ENCODE measurements around the gene SNX5.

Gene SNX5

DNA sequence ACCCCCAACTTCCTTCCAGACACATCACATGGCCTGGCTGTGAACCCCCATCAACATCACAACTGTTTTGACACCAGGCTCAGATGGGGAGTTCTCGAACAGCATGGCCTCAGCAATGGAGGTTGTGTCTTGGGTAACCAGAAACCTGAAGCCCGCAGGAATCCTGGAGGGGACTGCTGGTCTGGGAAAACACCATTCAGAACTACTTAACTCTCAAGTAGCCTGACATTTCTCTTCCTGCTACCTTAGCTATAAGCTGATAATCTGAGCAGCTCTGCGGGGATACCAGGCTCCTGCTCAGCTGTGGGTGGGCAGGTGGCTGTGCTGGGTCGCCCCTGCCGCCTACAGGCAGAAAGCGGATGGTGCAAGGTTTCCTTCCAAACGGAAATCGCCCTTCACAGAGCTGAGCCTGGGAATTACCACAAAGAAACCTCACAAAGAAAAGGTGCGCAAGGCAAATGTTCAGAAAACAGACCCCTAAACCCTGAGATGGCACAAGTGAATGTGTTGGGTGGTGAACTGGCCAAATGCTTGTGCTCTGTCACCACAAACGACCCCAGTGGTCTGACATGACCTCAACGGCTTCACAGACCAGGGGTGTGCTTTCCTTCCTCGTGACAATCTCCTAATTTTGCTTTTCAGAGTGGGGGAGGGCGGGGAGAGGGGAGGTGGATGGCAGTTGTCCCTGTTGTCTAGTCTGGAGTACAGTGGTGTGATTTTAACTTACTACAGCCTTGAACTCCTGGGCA lies 29.5 kb downstream of the SNX5 start:
- DNase-seq = peak; percentile 67

DNA sequence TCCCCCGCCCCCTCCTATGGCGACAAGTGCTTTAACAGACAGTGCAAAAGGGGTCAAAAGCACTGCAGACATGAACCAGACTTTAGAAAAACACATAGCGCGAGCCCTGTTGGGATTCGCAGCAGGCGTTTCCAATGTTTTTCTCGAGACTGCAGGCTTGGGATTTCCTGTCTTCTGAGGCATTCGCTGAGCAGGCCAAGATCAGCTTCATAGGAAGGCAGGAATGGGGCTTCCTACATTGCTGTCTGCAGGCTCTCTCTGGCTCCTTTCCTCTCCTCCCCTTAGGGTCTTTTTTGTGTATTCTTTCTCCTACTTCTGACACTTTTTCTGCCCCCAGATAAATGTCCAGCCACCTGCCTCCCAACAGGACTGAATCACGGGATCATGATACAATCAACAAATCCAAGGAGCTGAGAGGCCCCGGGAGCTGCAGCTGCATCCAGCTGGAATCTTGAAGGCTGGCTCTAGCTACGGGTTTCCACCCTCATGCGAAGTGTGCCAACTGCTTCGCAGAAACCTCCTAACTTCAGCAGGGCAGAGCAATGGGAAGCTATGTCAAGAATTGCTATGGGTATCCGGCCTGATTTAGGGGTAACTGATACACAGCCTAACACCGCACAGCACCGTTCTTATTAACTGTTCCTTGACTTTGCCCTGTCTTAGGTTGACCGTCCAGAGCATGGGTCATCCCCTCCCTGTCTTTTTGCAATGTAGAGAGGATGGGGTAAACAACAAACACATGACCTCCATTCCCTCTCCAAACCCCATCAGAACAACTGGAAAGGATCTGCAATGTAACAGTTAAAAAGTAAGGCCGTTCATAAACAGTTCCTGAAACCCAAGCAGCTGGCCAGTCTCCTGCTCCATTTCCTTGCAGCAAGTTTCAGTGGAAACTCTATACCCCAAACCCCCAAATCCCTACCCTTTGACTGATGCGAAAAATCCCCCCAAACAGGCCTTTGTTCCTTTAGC lies 31.5 kb downstream of the SNX5 start:
- DNase-seq = no peak

DNA sequence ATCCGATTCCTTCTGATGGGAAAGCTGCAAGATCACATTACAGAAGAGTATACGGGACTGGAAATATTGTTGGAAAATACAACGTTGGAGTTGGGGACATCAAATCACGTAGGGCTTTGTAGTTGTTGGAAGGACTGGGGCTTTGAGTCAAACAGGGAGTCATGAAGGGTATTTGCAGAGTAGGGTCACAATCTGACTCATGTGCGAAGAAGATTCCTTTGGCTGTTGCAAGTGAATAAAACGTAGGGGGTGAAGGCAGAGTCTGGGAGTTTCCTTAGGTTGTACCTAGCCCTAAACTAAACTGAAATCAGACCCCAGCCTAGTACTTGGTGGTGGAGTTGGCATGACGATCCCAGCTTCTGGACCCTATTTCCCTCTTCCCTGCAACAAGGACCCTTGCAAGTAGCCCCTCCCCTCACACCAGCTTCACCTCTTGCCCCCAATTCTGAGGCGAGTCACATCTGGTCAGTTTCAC lies 32.3 kb downstream of the SNX5 start:
- DNase-seq = no peak

DNA sequence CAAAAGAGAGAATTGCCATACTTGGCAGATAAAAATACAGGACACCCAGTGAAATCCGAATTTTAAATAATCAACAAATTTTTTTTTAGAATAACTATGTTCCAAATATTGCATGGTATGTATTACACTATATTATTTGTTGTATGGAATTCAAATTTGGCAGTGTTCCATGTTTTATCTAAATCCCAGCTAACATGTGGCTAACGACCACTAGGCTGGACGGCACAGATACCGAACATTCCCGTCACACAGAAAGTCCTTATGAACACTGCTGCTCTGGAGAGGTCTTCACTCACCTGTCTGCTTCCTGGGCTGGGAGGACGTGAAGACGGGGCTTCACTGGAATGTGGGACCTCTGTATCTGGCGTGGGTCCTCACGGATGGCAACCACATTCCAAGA lies 32.8 kb downstream of the SNX5 start:
- DNase-seq = no peak

DNA sequence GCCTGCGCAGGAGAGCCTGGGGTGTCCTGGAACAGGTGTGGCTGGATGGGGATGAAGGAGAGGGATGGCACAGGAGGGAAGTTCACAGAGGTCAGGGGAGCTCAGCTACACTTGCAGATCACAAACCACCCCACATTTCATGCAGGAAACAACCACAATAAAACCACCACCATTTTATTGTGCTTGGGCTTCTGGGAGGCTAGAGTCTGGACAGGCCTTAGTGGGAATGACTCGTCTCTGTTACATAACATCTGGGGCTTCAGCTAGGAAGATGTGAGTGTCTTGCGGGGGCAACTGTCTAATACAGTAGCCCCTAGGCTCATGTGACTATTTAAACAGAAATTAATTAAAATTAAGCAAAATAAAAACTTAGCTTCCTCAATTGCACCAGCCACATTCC lies 33.4 kb downstream of the SNX5 start:
- DNase-seq = no peak

DNA sequence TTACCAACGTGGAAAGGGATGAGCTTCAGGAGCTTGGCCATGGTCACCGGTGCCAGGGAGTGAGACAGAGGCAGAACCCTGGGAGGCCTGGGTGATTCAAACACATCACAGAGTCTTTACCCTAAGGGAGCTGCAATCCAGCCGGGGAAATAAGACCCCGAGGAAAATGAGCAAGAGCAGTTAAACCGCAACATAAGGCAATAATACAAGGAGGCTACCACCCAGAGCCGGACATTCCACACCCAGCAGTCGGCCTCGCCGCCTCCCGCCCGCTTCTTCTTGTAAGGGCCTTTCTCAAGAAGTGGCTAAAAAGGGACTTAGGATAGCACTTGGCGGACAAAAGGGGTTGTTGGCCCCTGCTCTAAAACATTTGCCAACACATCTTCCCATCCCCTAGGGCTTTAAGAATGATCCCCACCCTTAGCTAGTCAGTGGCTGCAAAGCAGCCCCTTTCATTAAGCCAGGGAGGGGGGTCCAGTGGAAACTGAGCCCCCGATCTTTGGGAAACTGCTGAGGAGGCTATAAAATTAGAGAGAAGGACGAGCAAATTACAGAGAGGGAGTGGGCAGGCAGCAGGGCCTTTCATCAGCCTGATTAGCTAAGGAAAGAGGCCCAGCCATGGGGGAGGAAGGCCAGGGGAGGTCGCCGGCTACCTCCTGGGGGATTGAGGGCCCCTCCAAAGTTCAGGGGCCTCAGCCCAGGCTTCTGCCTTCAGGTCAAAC lies 34.3 kb downstream of the SNX5 start:
- DNase-seq = no peak

DNA sequence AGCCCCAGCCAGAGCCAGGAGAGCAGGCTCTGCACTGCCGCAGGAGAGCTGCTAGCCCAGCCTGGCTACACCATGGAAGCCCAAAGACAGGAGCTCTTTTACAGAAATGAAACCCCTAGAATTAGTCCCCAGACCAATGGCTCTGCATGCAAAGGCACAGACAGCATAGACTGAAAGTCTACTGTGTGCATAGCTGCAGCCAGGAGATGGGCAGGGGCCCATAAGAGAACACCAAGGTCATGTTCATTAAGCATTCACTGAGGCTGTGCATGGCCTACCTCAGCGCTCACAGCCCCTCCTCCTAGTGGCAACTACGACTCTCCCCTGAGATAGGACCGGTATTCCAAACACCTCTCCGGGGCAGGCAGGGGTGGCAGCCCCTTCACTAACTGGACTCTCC lies 34.9 kb downstream of the SNX5 start:
- DNase-seq = no peak

DNA sequence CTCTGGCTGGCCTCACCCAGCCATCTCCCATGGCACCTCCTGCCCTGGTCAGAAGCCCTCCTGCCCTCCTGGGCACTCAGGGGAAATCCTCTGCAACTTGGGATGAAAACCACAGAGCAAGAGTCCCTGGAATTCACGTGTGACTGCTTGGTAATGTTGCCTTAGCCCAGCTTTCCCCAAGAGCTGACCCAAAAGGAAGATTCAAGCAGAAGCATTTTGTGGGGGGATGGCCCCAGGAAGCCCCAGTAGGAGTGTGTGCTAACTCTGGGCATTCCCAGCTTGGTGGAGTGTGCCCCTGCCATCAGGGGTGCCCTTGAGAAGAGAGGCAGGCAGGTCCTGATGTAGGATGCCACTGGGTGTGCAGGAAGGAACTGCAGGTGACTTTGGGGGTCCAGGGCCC lies 35.5 kb downstream of the SNX5 start:
- no peak for DNase-seq

DNA sequence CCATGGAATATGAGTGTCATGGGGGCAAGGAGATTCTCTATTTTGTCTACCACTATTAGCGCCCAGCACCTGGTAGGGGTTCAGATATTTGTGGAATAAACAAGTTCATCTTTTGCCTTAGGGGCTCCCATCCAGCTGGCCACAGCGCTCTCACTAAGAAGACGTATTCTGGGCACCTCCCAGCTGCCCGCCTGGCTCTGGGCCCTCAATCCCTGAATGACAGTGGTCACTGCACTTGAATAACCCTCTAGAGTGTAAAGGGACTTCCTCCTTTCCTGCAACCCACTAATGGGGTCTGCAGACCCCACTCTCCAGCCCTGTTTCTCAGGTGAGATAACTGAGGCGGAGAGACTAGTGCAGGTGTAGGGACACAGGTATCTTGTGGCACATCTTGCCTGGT lies 36.2 kb downstream of the SNX5 start:
- no peak for DNase-seq

DNA sequence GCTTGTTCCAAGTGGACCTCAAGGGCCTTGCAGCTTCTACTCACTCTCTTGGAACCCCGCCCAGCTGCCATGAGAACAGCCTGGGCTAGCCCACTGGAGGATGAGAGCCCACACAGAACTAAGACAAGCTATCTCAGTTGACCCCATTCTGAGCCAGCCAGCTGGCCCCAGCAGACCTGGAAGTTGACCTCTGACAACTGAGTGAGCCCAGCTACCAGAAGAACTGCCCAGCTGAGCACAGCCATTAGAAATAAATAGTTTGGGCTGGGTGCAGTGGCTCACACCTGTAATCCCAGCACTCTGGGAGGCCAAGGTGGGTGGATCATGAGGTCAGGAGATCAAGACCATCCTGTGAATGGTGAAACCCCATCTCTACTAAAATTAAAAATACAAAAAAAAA lies 37.1 kb downstream of the SNX5 start:
- DNase-seq = no peak

DNA sequence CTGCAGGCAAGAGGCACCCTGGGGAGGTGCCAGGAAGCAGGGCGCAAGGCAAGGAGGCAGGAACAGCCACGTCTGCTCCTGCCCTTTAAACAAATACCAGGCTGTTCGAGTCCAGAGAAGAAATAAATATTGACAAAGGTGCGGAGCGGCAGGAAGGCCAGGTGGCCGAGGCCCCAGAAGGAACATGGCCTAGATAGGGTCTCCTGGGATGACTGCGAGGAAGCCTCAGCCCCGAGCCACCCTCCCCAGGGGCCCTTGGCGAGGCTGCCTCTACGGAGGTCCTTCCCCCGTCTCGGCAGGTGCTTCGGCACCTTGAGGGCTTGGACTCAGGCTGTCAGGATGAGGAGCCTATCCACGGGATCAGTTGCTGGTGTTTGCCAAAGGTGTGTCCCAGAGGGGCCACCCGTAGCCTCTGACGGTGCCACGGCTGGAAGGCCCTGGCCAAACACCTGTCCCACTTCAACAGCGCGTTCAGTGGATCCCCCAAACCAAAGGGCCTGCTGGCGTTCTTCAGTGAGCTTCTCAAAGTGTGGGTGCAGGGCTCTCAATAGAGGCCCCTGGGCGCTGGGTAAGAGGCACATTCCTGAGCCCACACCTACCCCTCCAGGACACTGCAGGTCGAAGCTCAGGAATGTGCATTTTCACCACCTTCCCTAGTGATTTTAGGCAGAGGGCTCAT lies 39.8 kb downstream of the SNX5 start:
- no peak for DNase-seq

DNA sequence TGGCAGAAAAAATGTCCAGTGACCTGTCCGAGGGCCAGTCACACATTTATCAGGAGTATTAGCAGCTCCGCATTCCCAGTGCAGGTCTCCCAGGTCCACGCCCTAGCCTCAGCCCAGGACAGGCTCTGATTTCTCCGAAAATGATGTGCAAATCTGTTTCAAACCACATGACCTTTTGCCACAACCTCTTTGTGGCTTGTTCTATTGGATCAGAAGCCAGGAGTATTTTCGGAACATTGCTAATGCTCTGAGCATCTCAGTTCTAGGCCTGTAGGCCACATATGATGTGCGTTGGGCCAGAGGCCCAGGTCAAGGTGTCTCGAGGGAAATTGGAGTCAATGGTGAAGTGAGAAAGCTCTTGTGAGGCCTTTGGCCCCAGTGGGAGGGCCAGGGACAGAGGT lies 40.4 kb downstream of the SNX5 start:
- DNase-seq = no peak

DNA sequence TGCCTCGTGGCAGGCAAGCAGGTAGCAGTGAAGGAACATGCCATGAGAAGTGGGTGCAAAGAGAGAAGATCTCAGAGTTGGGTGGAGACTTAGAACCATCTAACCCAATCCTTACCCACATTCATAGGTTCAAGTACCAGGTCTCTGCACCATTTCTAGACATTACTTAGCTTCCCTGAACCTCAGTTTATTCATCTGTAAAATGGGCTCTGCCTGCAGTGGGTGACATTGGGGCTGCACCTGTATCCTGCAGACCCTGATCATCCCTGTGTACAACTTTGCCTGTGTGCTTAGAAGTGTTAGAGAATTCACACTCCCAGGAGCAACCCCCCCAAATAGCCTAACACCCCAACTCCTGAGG lies 42.7 kb downstream of the SNX5 start:
- DNase-seq = no peak

DNA sequence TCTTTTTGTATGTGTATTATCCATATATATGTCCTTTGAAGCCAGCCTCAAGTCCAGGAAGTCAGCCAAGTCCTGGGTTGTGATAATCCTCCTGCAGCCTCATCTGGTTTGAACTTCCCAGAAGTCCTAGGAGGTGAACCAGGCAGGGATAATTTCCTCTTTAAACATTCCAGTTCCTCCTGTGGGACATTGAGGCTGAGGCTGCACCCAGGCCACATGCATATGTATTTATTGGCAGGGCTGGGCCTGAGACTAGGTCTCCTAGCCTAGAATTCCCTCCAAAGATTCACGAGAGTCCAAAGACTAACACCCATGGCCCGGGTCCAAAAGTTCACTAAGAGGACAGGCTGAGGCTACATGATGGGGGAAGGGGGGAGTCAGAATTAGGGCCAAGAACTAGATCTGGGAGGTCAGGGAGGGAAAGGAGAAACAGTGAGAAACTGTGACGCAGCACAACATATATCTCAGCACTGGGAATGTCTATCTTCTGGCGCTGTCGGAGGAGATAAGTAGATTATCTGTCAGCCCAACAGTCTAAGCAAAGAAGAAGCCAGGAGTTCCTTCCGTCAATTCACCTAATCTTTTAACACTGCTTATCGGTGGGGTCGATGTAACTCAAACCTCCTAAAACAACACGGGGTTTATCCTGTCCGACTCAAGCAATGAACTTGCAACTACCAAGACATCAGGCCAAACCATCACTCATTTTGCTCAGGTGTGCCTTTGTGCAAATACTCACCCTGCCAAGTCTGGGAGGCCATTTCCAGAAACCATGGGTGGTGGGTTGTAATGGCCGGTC lies 43.3 kb downstream of the SNX5 start:
- DNase-seq = no peak

DNA sequence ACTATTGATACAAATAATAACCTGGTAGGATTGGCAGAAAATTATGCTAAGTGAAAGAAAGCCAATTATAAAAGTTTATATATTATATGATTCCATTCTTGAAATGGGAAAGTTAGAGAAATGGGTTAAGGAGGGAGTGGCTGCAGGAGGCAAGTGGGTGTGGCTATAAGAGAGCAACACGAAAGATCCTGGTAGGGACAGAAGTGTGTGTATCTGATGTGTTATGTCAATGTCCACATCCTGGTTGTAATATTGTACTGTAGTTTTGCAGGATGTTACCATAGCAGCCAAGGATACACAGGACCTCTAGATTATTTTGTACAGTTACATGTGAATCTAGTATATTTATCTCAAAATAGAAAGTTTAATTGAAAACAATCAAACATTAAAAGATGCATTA lies 46.8 kb downstream of the SNX5 start:
- DNase-seq = no peak

DNA sequence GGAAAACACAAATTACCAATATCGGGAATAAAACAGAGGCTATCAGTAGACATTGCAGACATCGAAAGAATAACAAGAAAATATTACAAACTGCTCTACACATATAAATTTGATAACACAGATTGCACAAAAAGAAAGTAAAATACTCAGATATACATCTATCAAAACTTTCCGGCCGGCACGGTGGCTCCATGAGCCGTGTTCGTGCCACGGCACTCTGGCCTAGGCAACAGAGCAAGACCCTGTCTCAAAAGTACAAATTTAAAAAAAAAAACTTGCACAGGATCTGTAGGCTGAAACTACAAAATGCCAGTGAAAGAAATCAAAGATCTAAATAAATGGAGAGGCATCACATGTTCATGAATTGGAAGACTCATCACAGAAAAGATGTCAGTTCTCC lies 49.4 kb downstream of the SNX5 start:
- DNase-seq = no peak

DNA sequence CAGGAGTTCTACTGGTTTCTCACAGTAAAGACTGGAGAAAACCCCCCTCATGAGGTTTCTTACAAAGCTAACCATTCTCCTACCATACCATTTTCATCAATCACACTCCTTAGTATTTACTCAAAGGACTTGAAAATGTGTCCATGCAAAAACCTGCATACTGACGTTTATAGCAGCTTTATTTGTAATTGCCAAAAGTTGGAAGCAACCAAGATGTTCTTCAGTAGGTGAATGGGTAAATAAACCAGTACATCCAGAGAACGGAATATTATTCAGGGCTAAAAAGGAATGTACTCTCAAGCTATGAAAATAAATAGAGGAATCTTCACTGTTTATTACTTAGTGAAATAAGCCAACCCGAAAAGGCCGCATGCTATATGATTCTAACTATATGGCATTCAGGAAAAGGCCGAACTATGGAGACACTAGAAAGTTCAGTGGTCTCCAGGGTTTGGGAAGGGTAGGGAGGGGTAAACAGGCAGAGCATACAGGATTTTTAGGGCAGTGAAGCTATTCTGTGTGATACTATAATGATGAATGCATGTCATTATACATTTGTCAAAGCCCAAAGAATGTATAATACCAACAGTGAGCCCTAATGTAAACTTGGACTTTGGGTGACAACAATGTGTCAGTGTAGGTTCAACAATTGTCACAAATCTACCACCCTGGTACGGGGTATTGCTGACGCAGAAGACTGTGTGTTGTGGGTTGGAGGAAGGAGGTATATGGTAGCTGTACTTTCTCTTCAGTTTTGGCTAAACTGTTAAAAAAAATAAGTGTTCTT lies 50.6 kb downstream of the SNX5 start:
- DNase-seq = no peak

DNA sequence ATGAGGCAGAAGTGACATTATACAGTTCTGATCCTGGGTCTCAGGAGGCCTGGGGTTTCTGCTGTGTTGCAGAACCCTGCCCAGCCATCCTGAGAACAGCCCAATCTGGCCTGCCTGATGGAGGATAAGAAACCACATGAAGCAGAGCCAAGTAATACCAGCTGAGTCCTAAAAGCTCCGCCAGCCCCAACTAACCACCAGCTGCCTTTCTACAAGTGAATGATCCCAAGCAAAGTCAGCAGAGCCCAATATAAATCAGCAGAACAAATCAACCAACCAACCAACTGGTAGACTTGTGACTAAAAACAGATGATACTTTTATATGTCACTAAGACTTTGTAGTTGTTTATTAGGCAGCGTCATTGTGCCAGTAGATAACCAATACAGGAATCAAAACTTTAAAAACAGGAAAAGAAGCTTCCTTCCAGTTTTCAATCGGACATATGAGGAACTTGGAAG lies 52.1 kb downstream of the SNX5 start:
- no peak for DNase-seq

DNA sequence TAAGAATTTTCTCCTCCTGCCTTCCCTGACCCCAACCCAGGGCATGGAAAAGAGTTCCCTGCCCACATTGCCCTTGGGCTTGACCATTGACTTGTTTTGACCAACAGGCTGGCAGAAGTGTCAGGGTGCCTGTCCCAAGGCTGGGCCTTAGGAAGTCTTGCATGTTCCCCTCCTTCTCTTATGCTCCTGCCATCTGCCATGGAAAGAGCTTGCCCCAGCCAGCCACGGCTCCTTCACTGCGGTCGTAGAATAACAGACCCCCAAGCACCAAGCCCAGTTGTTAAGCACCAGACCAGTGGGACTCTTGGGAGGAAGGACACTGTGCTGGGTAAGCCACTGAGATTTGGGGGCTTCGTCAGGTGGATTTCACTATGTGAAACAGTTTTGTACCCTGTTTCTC lies 53.6 kb downstream of the SNX5 start:
- no peak for DNase-seq

DNA sequence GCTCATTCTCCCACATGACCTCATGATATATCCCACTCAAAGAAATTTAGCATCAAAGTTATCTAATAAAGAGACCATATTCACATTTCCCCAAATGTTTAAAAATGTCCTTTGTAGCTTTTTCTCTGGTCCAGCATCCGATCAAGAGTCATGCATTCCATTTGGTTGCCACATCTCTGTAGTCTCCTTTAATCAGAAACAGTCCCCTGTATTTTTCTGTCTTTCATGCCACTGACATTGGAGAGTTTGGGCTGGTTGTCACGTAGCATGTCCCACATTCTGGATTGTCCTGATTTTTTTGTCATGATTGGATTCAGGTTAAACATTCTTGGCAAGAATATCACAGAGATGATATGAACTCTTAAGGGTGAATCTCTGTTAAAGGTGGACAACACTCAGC lies 55.7 kb downstream of the SNX5 start:
- DNase-seq = no peak

DNA sequence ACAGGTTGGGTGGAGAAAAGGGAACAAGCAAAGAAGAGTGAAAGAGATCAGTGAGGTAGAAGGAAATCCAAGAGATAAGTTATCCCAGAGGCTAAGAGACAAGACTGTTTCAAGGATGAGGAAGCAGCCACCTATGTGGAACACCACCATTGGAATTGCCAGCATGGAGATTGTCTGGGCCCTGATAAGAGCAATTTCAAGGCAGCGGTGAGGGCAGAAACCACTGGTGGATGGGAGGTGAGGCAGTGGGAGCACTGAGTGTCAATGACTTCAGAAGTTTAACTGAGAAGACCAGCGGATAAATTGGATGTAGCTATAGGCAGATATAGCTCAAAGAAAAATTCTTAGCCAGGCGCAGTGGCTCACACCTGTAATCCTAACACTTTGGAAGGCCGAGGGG lies 56.7 kb downstream of the SNX5 start:
- DNase-seq = no peak
